GM19438 (cell line): ENCODE results near the gene ZNF525.
"Not testable (repeated sequence)": the region's sequence is repeated elsewhere in the genome, so short reads cannot be mapped to it uniquely, and the experiment has no call there.

Source experiments
- ATAC-seq: cut with Tn5 transposase; IDR thresholded peaks from one replicate; pipeline ENCODE4 v1.9.1; 2021; ENCODE audit warnings: low read depth; ENCODE audit not compliant: unreplicated experiment

ZNF525 gene

GRCh38 chr19:53365134-53365898 is at the start of gene ZNF525:
Gene ZNF525, plus strand, starts transcription at chr19:53365705. Its CDS starts 6,577 bp downstream, at chr19:53372282.
- peak; percentile 100 for ATAC-seq

DNA sequence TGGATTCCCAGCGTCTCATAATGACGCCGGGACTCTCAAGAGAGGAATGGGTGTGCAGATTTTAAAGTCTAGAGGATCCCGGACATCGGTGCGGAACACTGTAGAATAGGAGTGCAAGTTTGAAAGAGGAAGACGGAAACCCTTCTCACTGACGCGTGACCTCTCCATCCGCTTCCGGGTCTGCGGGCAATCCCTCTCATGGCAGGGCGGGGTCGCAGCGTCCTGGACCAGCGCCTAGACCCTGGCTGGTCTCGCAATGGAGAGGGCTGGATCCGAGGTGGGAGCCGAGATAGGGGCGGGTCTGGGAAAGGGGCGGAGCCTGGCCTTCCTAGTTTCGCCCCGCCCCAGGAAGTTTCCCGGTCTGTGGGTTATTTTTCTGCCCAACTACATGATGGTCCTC is 36.5 kb upstream of the ZNF525 start:
- no peak for ATAC-seq

- no peak for ATAC-seq
Measured at GRCh38 chr19:53332484-53332883, 33.0 kb upstream of the ZNF525 start.

DNA sequence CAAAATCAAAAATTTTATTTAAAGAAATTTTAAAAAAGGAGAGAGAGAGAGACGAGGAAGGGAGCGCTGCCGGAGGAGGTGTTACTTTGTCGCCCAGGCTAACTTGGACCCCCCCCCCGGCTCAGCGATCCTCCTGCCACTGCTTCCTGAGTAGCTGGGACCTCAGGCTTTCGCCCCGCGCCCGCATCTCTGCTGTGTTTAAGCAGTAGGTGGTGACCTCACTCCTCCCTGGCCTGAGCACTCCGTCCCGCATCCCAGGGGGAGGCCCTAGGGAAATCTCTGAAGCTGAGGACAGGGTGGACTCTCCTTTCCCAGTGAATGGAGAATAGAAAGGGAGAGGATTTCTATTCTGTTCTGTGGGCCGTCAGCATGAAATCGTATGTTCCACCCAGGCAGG is 32.4 kb upstream of the ZNF525 start:
- ATAC-seq = no peak

- ATAC-seq = peak; percentile 97
Measured at GRCh38 chr19:53333463-53334449, 31.7 kb upstream of the ZNF525 start, which contains the start of gene ZNF845. Gene ZNF845, plus strand, starts transcription at chr19:53333749. Its CDS starts 7,559 bp downstream, at chr19:53341308.

- not testable (repeated sequence) for ATAC-seq
Measured at GRCh38 chr19:53344403-53344802, 21.1 kb upstream of the ZNF525 start.

DNA sequence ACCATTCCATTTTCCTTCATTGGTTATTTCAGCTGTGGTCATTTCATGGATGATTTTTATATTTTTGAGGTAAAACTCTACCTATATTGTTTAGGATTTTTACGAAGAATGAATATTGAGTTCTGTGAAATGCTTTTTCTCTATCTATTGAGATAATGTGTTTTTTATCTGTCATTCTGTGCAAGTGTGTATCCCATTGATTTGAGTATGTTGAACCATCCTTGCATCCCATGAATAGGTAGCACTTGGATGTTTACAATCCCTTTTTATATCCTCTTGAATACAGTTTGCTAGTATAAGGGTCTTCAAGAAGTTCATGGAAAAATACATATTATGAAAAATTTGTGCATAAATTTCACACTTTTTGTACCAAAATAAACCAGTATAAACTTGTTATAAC is 9.8 kb upstream of the ZNF525 start:
- no peak for ATAC-seq

GRCh38 chr19:53357821-53358581 is 7.5 kb upstream of the ZNF525 start:
- no peak for ATAC-seq

GRCh38 chr19:53360056-53360455 is 5.4 kb upstream of the ZNF525 start:
- ATAC-seq = not testable (repeated sequence)

DNA sequence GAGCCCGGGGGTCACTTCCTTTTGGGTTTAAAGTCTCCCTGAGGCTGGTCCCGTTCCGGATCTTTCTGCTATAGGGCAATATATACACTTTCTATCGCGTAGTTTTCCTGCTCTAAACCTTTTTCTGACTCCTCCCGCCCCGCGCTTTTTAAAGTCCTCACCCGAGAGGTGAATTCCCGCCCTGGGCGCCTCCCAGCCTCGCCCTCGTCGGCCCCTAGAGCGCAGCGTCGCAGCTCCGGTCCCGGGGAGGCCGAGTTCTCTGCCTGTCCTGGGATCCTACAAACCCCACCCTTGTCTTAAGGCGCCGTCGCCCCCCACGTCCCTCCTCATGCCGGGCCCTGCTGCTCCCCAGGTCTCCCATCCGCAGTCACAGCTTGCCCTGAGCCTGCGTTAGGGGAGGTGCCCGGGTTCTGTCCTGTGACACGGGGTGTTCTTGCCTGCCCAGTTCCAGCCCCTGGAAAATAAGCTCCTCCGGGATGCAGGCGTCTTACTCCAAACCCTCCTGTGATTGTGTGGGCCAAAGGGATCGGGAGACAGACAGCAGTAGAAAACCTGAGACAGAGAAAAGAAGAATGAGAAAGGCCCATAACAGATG is 491 bp downstream of the ZNF525 start:
- peak; percentile 54 for ATAC-seq

DNA sequence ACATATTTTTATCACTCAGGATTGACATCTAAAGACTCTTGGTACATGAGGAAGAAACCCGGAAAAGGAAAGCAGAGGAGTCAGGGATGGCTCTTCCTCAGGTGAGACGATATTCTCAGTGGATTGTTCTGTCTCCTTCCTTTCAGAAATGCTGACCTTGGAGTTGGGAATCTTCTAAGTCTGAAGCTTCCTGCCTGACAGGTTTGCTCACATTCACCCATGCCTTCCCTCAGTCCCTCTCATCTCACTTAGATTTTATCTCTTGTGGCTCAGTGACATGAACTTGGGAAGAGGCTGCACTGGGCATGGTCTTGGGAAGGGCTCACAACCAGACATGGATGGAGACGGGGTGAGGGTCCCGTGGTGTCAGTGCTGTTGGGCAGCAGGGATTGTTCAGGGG is 6.7 kb downstream of the ZNF525 start:
- no peak for ATAC-seq

GRCh38 chr19:53374288-53374687 is 8.8 kb downstream of the ZNF525 start:
- ATAC-seq = no peak

GRCh38 chr19:53374743-53375142 is 9.2 kb downstream of the ZNF525 start:
- no peak for ATAC-seq

- no peak for ATAC-seq
Measured at GRCh38 chr19:53381376-53381775, 15.9 kb downstream of the ZNF525 start.

- ATAC-seq = no peak
Measured at GRCh38 chr19:53388168-53388567, 22.7 kb downstream of the ZNF525 start.

- no peak for ATAC-seq
Measured at GRCh38 chr19:53388904-53389303, 23.4 kb downstream of the ZNF525 start.

DNA sequence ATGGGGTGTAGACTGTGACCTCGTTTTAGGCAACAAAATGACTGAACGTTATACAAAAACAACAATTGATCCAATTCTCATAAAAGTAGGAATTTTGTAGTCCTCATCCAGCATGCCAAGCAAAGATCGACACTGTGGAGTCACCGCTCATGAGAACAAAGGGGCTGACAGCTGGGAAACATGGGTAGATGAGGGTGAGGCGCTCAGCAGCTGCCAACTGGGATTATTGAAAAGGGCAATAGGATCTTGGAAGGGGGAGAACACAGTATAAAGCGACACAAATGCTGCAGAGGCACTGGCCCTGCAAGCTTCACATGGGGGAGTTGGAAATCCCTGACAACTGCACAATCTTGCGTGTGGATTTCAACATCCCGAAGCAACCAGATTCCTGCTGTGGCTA is 24.1 kb downstream of the ZNF525 start:
- ATAC-seq = no peak

DNA sequence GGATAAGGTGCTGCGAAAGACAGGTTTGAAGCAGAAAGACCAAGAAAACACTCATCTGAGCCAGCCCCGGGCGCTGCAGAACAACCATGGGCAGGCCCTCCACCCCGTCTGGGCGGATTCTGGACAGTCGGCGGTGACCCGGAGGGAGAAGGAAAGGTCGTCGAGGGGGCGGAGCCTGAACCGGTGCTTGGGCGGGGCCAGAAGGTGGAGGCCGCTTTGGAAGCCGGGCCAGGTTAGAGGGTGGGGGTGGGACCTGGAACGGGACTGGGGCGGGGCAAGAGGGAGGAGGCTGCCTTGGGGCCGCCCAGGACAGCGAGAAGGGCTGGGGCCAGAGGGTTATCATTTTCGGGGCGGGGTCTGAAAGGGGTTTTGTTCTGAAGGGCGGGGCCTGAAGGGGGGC is 24.5 kb downstream of the ZNF525 start:
- no peak for ATAC-seq

DNA sequence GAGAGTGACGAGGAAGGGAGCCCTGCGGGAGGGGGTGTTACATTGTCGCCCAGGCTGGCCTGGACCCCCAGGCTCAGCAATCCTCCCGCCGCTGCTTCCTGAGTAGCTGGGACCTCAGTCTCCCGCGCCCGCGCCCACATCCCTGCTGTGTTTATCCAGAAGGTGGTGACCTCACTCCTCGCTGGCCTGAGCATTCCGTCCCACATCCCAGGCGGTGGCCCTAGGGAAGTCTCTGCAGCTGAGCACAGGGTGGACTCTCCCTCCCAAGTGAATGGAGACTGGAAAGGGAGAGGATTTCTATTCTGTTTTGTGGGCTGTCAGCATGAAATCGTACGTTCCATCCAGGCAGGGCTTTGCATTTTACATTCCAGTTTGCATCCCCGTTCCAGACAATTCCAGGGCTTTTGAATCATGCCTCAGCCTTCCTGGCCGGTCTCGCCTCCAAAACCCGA is 29.0 kb downstream of the ZNF525 start:
- peak; percentile 9 for ATAC-seq
